Measurements from ENCODE around the gene WDR44. TPM values are rescaled to one million over a fixed set of nuclear protein-coding genes. Genes with fewer than 3 reads are reported as not detected.

WDR44 gene
- total RNA-seq (2022; extraction: Qiagen RNA extraction) = 11.1 to 19.6 TPM (median 14.5 TPM) in 5 replicates

GRCh38 chrX:118345464-118346257, at the start of gene WDR44:
WDR44 (plus strand) TSS chrX:118346106; CDS start chrX:118346504, 398 bp downstream.

GRCh38 chrX:118495061-118495921, 149.4 kb downstream of the WDR44 start, which contains the start of gene DOCK11:
DOCK11 (plus strand) TSS chrX:118495815; CDS start chrX:118495972, 157 bp downstream.

Other genes starting within 250 kb of the WDR44 start
- gene KLHL13, start 229.3 kb upstream of the WDR44 start, total RNA-seq (2022; extraction: Qiagen RNA extraction) = 0.20 to 0.29 TPM (median 0.21 TPM) in 5 replicates
- gene DOCK11, start 149.7 kb downstream of the WDR44 start, total RNA-seq (2022; extraction: Qiagen RNA extraction) = 6.3 to 8.5 TPM (median 7.0 TPM) in 5 replicates

All from A549 treated with Hydrocortisone at 1 μM for 4 hours (cell line).